ENCODE data around the gene SORCS3. TPM values are rescaled to one million over a fixed set of nuclear protein-coding genes. Genes with fewer than 3 reads are reported as not detected.

SORCS3 gene
- total RNA-seq, 1 donor from 2014 or later: not detected

- Histone ChIP-seq H3K4me3 (ENCODE audit: low read depth, low read length) (no peak overlapping the region), H3K27me3 (ENCODE audit: control insufficient read depth, insufficient read depth, low read length) (peaks cover 38% of the 10 kb centered on the region), H3K36me3 (ENCODE audit: control insufficient read depth, insufficient read depth, low read length) (no peaks in the 10 kb centered on the region)
- no peak for DNase-seq (ENCODE audit: low read depth)
- no peak for TF ChIP-seq CTCF (IDR thresholded peaks at IDR 0.05; ENCODE audit: insufficient read depth, low read length, severe bottlenecking)
- FAIRE-seq: no peak
These were observed 1.0 kb downstream of the SORCS3 start for GRCh38 chr10:104641937-104642657.

- Histone ChIP-seq H3K36me3 (ENCODE audit: control insufficient read depth, insufficient read depth, low read length) (no peaks in the 10 kb centered on the region), H3K27me3 (ENCODE audit: control insufficient read depth, insufficient read depth, low read length) (peaks cover 38% of the 10 kb centered on the region), H3K4me3 (ENCODE audit: low read depth, low read length) (no peak overlapping the region)
- TF ChIP-seq CTCF (IDR thresholded peaks at IDR 0.05; ENCODE audit: insufficient read depth, low read length, severe bottlenecking): peak; percentile 46
- DNase-seq (ENCODE audit: low read depth) (peak; percentile 10), FAIRE-seq (no peak)
These were observed 1.7 kb downstream of the SORCS3 start for GRCh38 chr10:104642658-104643302.

GRCh38 chr10:104643303-104643663 lies 2.2 kb downstream of the SORCS3 start:
- H3K4me3 ChIP-seq (ENCODE audit: low read depth, low read length): no peak overlapping the region
- DNase-seq (ENCODE audit: low read depth) (no peak), FAIRE-seq (no peak)
- H3K27me3 ChIP-seq (ENCODE audit: control insufficient read depth, insufficient read depth, low read length): peaks cover 36% of the 10 kb centered on the region
- TF ChIP-seq CTCF (IDR thresholded peaks at IDR 0.05; ENCODE audit: insufficient read depth, low read length, severe bottlenecking): no peak
- H3K36me3 ChIP-seq (ENCODE audit: control insufficient read depth, insufficient read depth, low read length): no peaks in the 10 kb centered on the region

GRCh38 chr10:104646146-104646545 lies 5.1 kb downstream of the SORCS3 start:
- no peak overlapping the region for H3K4me3 ChIP-seq (ENCODE audit: low read depth, low read length)
- TF ChIP-seq CTCF (IDR thresholded peaks at IDR 0.05; ENCODE audit: insufficient read depth, low read length, severe bottlenecking): no peak
- DNase-seq (ENCODE audit: low read depth): no peak
- H3K36me3 ChIP-seq (ENCODE audit: control insufficient read depth, insufficient read depth, low read length): no peaks in the 10 kb centered on the region
- peaks cover 16% of the 10 kb centered on the region for H3K27me3 ChIP-seq (ENCODE audit: control insufficient read depth, insufficient read depth, low read length)
- FAIRE-seq: no peak

GRCh38 chr10:104648421-104648820 lies 7.3 kb downstream of the SORCS3 start:
- FAIRE-seq (no peak), DNase-seq (ENCODE audit: low read depth) (peak; percentile 5)
- H3K27me3 ChIP-seq (ENCODE audit: control insufficient read depth, insufficient read depth, low read length): peaks cover 1% of the 10 kb centered on the region
- no peaks in the 10 kb centered on the region for H3K36me3 ChIP-seq (ENCODE audit: control insufficient read depth, insufficient read depth, low read length)
- no peak overlapping the region for H3K4me3 ChIP-seq (ENCODE audit: low read depth, low read length)
- no peak for TF ChIP-seq CTCF (IDR thresholded peaks at IDR 0.05; ENCODE audit: insufficient read depth, low read length, severe bottlenecking)

Measured in bronchial epithelial cell (primary cell).